ENCODE measurements around the gene CAMK2G.

DNA sequence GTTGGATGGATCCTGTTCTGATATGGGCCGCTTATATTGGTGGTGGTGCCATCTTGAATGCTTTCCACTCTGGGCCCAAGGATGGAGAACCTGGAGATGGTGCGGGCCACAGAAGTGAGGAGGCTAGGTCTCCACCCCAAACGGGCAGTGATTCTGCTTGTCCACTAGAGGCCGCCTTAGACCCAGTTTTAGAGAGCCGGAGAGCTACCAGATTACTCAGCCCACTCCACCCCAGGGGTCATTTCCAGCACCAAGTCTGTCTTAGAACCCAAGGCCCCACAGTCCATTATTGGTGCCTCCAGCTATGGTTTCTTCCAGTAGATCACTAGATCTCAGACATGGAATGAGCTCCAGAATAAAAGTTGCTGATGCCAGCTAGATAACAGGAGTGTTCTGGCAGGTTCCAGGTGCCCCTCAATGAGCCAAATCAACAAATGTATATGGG lies 11.8 kb upstream of the CAMK2G start:
- TF ChIP-seq, protein P1, sequence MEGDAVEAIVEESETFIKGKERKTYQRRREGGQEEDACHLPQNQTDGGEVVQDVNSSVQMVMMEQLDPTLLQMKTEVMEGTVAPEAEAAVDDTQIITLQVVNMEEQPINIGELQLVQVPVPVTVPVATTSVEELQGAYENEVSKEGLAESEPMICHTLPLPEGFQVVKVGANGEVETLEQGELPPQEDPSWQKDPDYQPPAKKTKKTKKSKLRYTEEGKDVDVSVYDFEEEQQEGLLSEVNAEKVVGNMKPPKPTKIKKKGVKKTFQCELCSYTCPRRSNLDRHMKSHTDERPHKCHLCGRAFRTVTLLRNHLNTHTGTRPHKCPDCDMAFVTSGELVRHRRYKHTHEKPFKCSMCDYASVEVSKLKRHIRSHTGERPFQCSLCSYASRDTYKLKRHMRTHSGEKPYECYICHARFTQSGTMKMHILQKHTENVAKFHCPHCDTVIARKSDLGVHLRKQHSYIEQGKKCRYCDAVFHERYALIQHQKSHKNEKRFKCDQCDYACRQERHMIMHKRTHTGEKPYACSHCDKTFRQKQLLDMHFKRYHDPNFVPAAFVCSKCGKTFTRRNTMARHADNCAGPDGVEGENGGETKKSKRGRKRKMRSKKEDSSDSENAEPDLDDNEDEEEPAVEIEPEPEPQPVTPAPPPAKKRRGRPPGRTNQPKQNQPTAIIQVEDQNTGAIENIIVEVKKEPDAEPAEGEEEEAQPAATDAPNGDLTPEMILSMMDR (conservative IDR thresholded peaks at IDR 0.05 in 1 of 2, IDR thresholded peaks at IDR 0.05 in 1 of 2; ENCODE audit: extremely low read depth in 1 of 2, insufficient read depth in 1 of 2, low read depth in 1 of 2, low read length in 2 of 2) = peak; percentile 87 to 88
- TF ChIP-seq EZH2 (IDR thresholded peaks at IDR 0.05; ENCODE audit: borderline replicate concordance, low read length) = no peak
